H1 (cell line): ENCODE data around the gene PVR. TPM values are rescaled to one million over a fixed set of nuclear protein-coding genes. Genes with fewer than 3 reads are reported as not detected.

Source experiments
- CTCF ChIA-PET: fragments of 300-600 bp; sonication (Branson Sonifier 250); formaldehyde crosslinking; loops from one replicate; lab custom pipeline; 2021; ENCODE audit not compliant: partially characterized antibody; lab: Charles Lee
- POLR2A ChIA-PET: fragments of 300-600 bp; sonication (Branson Sonifier 250); formaldehyde crosslinking; loops from one replicate; lab custom pipeline; 2021; ENCODE audit warnings: inconsistent platforms; ENCODE audit not compliant: partially characterized antibody; lab: Charles Lee
- DNase-seq, 2 experiments: peaks; one replicate each; pipeline versions ENCODE4 v3.0.0 to v3.0.0-alpha.2; 2010 to 2022; ENCODE audit warnings: low spot score in 2 of 2, low read depth in 1 of 2, mixed read lengths in 1 of 2
- FAIRE-seq: peaks from 2 replicates; lab custom pipeline; 2011; peaks lifted over from hg19 to GRCh38; lab: Jason Lieb, UNC
- H2AFZ ChIP-seq: 2 replicates; pipeline ENCODE4 v1.8.1; 2012; ENCODE audit warnings: low read length, inconsistent platforms
- H2AK5ac ChIP-seq: 2 replicates; pipeline ENCODE4 v1.6.1; 2013; ENCODE audit warnings: low read depth, low read length
- H2BK120ac ChIP-seq: replicated peaks from 2 replicates; pipeline ENCODE3; 2013; ENCODE audit warnings: low read depth, low read length, inconsistent platforms
- H2BK12ac ChIP-seq: 2 replicates; pipeline ENCODE4 v1.6.1; 2013; ENCODE audit warnings: low read depth, low read length
- H2BK15ac ChIP-seq: 2 replicates; pipeline ENCODE4 v1.6.1; 2013; ENCODE audit warnings: low read length
- H2BK20ac ChIP-seq: 2 replicates; pipeline ENCODE4 v1.6.1; 2013; ENCODE audit warnings: low read length
- H2BK5ac ChIP-seq: 2 replicates; pipeline ENCODE4 v1.6.1; 2013; ENCODE audit warnings: low read depth, low read length
- H3K14ac ChIP-seq: 2 replicates; pipeline ENCODE4 v1.6.1; 2013; ENCODE audit warnings: inconsistent platforms; ENCODE audit not compliant: insufficient read length
- H3K18ac ChIP-seq: 2 replicates; pipeline ENCODE4 v1.6.1; 2013; ENCODE audit warnings: low read length; ENCODE audit errors: extremely low read depth
- H3K23ac ChIP-seq: 2 replicates; pipeline ENCODE4 v1.6.1; 2013; ENCODE audit warnings: inconsistent platforms; ENCODE audit not compliant: insufficient read length
- H3K23me2 ChIP-seq: 2 replicates; pipeline ENCODE4 v1.6.1; 2013; ENCODE audit warnings: low read depth, low read length
- H3K27ac ChIP-seq: 2 replicates; pipeline ENCODE4 v1.6.1; 2011; ENCODE audit warnings: low read depth, low read length, inconsistent platforms
- H3K27me3 ChIP-seq, 4 experiments: replicated peaks in 1 of 4; 1 replicate in 1 of 4; 2 replicates in 3 of 4; pipeline versions ENCODE4 v1.6.1 to v1.8.1; 2011 to 2013; ENCODE audit warnings: low read length in 3 of 4, mild to moderate bottlenecking in 3 of 4, inconsistent platforms in 2 of 4, mixed read lengths in 2 of 4, moderate library complexity in 1 of 4; ENCODE audit not compliant: control insufficient read depth in 3 of 4, insufficient read depth in 3 of 4; ENCODE audit errors: extremely low read depth in 1 of 4
- H3K36me3 ChIP-seq, 4 experiments: 2 replicates each; pipeline versions ENCODE4 v1.6.1 to v1.8.1; 2011 to 2013; ENCODE audit warnings: mild to moderate bottlenecking in 4 of 4, low read length in 3 of 4, moderate library complexity in 2 of 4, control low read depth in 1 of 4, inconsistent platforms in 1 of 4; ENCODE audit not compliant: insufficient read depth in 4 of 4, control insufficient read depth in 2 of 4
- H3K4ac ChIP-seq: replicated peaks from 2 replicates; pipeline ENCODE3; 2013; ENCODE audit warnings: low read length, low read depth, mixed read lengths, inconsistent platforms; ENCODE audit not compliant: insufficient read length
- H3K4me1 ChIP-seq, 4 experiments: replicated peaks in 1 of 4; 1 replicate in 1 of 4; 2 replicates in 3 of 4; pipeline versions ENCODE4 v1.6.1 to v1.8.1; 2011 to 2013; ENCODE audit warnings: low read length in 3 of 4, inconsistent platforms in 2 of 4, mixed read lengths in 1 of 4; ENCODE audit not compliant: insufficient read depth in 4 of 4, control insufficient read depth in 3 of 4
- H3K4me2 ChIP-seq, 2 experiments: 2 replicates each; pipeline versions ENCODE4 v1.6.1 to v1.8.1; 2011 to 2013; ENCODE audit warnings: low read depth in 2 of 2, low read length in 2 of 2, control low read depth in 1 of 2, inconsistent platforms in 1 of 2, mild to moderate bottlenecking in 1 of 2; ENCODE audit not compliant: insufficient read depth in 1 of 2
- H3K4me3 ChIP-seq, 4 experiments: fragments of 200-600, 300-600 bp in 1 of 4; sonication (generic), shearing (Covaris generic), sonication (Bioruptor Twin) in 1 of 4; 2 replicates each; pipeline versions ENCODE4 v1.5.1 to v1.8.1; 2011 to 2016; ENCODE audit warnings: low read length in 4 of 4, low read depth in 3 of 4, control low read depth in 2 of 4, inconsistent platforms in 2 of 4, mild to moderate bottlenecking in 2 of 4, mixed read lengths in 1 of 4, moderate library complexity in 1 of 4; ENCODE audit not compliant: insufficient read depth in 2 of 4; ENCODE audit errors: extremely low read depth in 1 of 4
- H3K56ac ChIP-seq: replicated peaks from 2 replicates; pipeline ENCODE3; 2013; ENCODE audit warnings: low read depth, mild to moderate bottlenecking, mixed read lengths, low read length, inconsistent platforms; ENCODE audit not compliant: insufficient read length
- H3K79me1 ChIP-seq: 2 replicates; pipeline ENCODE4 v1.6.1; 2013; ENCODE audit warnings: low read depth, low read length, control low read depth
- H3K79me2 ChIP-seq, 2 experiments: 2 replicates each; pipeline versions ENCODE4 v1.6.1 to v1.8.1; 2012 to 2013; ENCODE audit warnings: low read length in 2 of 2, mild to moderate bottlenecking in 2 of 2, inconsistent platforms in 1 of 2; ENCODE audit not compliant: insufficient read depth in 2 of 2, control insufficient read depth in 1 of 2
- H3K9ac ChIP-seq, 4 experiments: replicated peaks in 1 of 4; 1 replicate in 1 of 4; 2 replicates in 3 of 4; pipeline versions ENCODE4 v1.6.1 to v1.8.1; 2011 to 2013; ENCODE audit warnings: low read depth in 3 of 4, low read length in 3 of 4, control low read depth in 2 of 4, mild to moderate bottlenecking in 2 of 4, moderate library complexity in 2 of 4, inconsistent platforms in 1 of 4; ENCODE audit errors: extremely low read depth in 1 of 4
- H3K9me3 ChIP-seq, 2 experiments: 2 replicates each; pipeline versions ENCODE4 v1.6.1 to v1.8.1; 2012 to 2013; ENCODE audit warnings: mild to moderate bottlenecking in 2 of 2, moderate library complexity in 2 of 2, control low read depth in 1 of 2, inconsistent platforms in 1 of 2, low read depth in 1 of 2, low read length in 1 of 2, mixed read lengths in 1 of 2; ENCODE audit not compliant: insufficient read depth in 2 of 2
- H4K20me1 ChIP-seq, 2 experiments: replicated peaks in 1 of 2; 2 replicates each; pipeline versions ENCODE3 to v1.8.1; 2011 to 2013; ENCODE audit warnings: inconsistent platforms in 2 of 2, low read length in 2 of 2, mild to moderate bottlenecking in 1 of 2; ENCODE audit not compliant: insufficient read depth in 2 of 2, control insufficient read depth in 1 of 2
- H4K5ac ChIP-seq: 2 replicates; pipeline ENCODE4 v1.6.1; 2013; ENCODE audit warnings: low read length, low read depth, mixed read lengths, inconsistent platforms; ENCODE audit not compliant: insufficient read length
- H4K8ac ChIP-seq: 2 replicates; pipeline ENCODE4 v1.8.0; 2013; ENCODE audit warnings: mild to moderate bottlenecking, moderate library complexity, low read length, inconsistent platforms; ENCODE audit not compliant: insufficient read depth; ENCODE audit errors: extremely low read depth
- H4K91ac ChIP-seq: replicated peaks from 2 replicates; pipeline ENCODE3; 2013; ENCODE audit warnings: low read length, mixed read lengths, inconsistent platforms; ENCODE audit not compliant: insufficient read length
- BACH1 ChIP-seq: IDR thresholded peaks from 2 replicates; pipeline ENCODE4 v1.6.1; 2012; ENCODE audit warnings: low read length, improper control_type of control experiment
- FOSL1 ChIP-seq: IDR thresholded peaks from 2 replicates; pipeline ENCODE4 v1.6.1; 2011; ENCODE audit warnings: mild to moderate bottlenecking, low read depth, low read length, moderate library complexity; ENCODE audit not compliant: insufficient read depth
- PHF8 ChIP-seq: fragments of 200-600 bp; sonication (generic); conservative IDR thresholded peaks from 2 replicates; pipeline ENCODE4 v1.7.1; 2012; ENCODE audit warnings: low read depth, mild to moderate bottlenecking, inconsistent platforms, low read length, moderate library complexity
- POLR2A ChIP-seq, 2 experiments: IDR thresholded peaks; 1 replicate in 1 of 2; 2 replicates in 1 of 2; pipeline ENCODE4 v1.6.1; 2011; ENCODE audit warnings: low read depth in 2 of 2, low read length in 2 of 2, mild to moderate bottlenecking in 2 of 2; ENCODE audit errors: control extremely low read depth in 1 of 2
- POU5F1 ChIP-seq: IDR thresholded peaks from 2 replicates; pipeline ENCODE4 v1.6.1; 2011; ENCODE audit warnings: low read depth, mild to moderate bottlenecking, low read length, moderate library complexity
- RAD21 ChIP-seq, 2 experiments: IDR thresholded peaks in 1 of 2; conservative IDR thresholded peaks in 1 of 2; 2 replicates each; pipeline ENCODE4 v1.6.1; 2011; ENCODE audit warnings: low read depth in 2 of 2, low read length in 2 of 2, improper control_type of control experiment in 1 of 2, inconsistent platforms in 1 of 2, mild to moderate bottlenecking in 1 of 2, moderate library complexity in 1 of 2
- RBBP5 ChIP-seq: IDR thresholded peaks from 2 replicates; pipeline ENCODE4 v1.7.1; 2012; ENCODE audit warnings: low read depth, mild to moderate bottlenecking, inconsistent platforms, low read length, moderate library complexity, borderline replicate concordance
- RXRA ChIP-seq: IDR thresholded peaks from 2 replicates; pipeline ENCODE4 v1.6.1; 2011; ENCODE audit warnings: low read depth, mild to moderate bottlenecking, low read length, moderate library complexity; ENCODE audit not compliant: insufficient read depth
- SIN3A ChIP-seq, 2 experiments: IDR thresholded peaks in 1 of 2; conservative IDR thresholded peaks in 1 of 2; 2 replicates each; pipeline ENCODE4 v1.6.1; 2011 to 2012; ENCODE audit warnings: low read length in 2 of 2, improper control_type of control experiment in 1 of 2, low read depth in 1 of 2, mild to moderate bottlenecking in 1 of 2
- SIRT6 ChIP-seq: IDR thresholded peaks from one replicate; pipeline ENCODE4 v1.7.1; 2012; ENCODE audit warnings: low read length, inconsistent platforms
- SIX5 ChIP-seq: IDR thresholded peaks from 2 replicates; pipeline ENCODE4 v1.6.1; 2011; ENCODE audit warnings: mild to moderate bottlenecking, low read depth, low read length
- SP4 ChIP-seq: IDR thresholded peaks from 2 replicates; pipeline ENCODE4 v1.6.1; 2012; ENCODE audit warnings: low read length, inconsistent platforms
- TCF12 ChIP-seq: IDR thresholded peaks from 2 replicates; pipeline ENCODE4 v1.6.1; 2011; ENCODE audit warnings: low read depth, mild to moderate bottlenecking, low read length
- WGBS, 2 experiments: shearing (Covaris generic) in 1 of 2; methylation state at CpG; one replicate each; pipeline versions ENCODE4 v1.1.6 to v1.1.7; 2013 to 2015; ENCODE audit warnings: low lambda C conversion rate in 2 of 2, mixed read lengths in 2 of 2, inconsistent platforms in 1 of 2, low coverage in 1 of 2, missing lambda C conversion rate in 1 of 2; ENCODE audit not compliant: insufficient replicate concordance in 2 of 2, insufficient coverage in 1 of 2, insufficient read length in 1 of 2; ENCODE audit errors: extremely low coverage in 1 of 2, missing lambda C conversion rate in 1 of 2; 5-methylcytosine and 5-hydroxymethylcytosine counted together
- polyA plus RNA-seq, 7 experiments: library from polyadenylated mRNA; depleted of rRNA in 3 of 7; stranded (reverse) in 5 of 7; unstranded in 2 of 7; fragments of >200 nt in 5 of 7; fragments of 200-250 nt in 2 of 7; gene quantifications; 1 replicate in 5 of 7; 2 replicates in 1 of 7; 4 replicates in 1 of 7; pipeline versions ENCODE4 v1.2.1 to v1.2.3, GENCODE V29; 2011 to 2013; ENCODE audit warnings: missing spikeins in 2 of 7, mixed read lengths in 2 of 7
- total RNA-seq: library from RNA; stranded (reverse); fragmentation: NEBNext Ultra II Directional; extraction: Animal tissue kit (Norgen Biotek cat#: 25700); gene quantifications from 2 replicates; pipeline ENCODE4 v1.2.1, GENCODE V29; 2021
- TF ChIP-seq, protein P1 (sequence below): IDR thresholded peaks from 2 replicates; pipeline ENCODE4 v1.6.1; 2011; ENCODE audit warnings: low read length, improper control_type of control experiment

PVR gene
- total and polyA plus RNA-seq, 2 of the 8 experiments (the other 6 are each of a cell fraction or from before 2014, with no cell fraction given) = 13.3 to 14.8 TPM

DNA sequence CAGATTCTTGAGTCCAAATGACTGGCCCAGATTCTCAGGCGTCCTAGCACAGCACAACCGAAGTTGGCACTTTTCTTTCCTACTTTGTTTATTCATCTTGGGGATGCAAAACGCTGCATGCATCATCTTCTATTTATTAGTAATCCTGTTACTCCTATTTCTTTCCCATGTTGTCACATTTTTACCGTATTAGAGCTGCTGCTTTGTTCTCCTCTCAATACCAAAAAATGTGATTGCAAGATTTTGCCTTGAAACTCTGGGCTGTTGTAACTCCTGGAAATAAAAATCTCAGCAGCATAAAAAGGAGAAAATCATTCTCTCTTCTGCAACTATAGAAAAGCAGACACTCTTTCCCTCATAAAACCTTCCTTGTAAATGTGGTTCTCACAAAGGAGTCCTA, 43.2 kb upstream of the PVR start:
- no peak overlapping the region for H3K23ac ChIP-seq
- H3K14ac ChIP-seq = no peak overlapping the region
- H2BK20ac ChIP-seq = no peak overlapping the region
- H3K9ac ChIP-seq = no peak overlapping the region
- DNase-seq (no peak), FAIRE-seq (no peak)
- WGBS, 2 experiments = 80% methylated on average over 4 of the region's 4 CpGs; no CpG with 5 or more reads in 1 of the 2 experiments
- no peaks in the 10 kb centered on the region for H3K79me1 ChIP-seq
- no peak overlapping the region for H3K4me2 ChIP-seq
- no peak overlapping the region for H2BK12ac ChIP-seq
- no peak overlapping the region for H3K27ac ChIP-seq
- H3K4ac ChIP-seq = no peak overlapping the region
- H2AK5ac ChIP-seq = no peak overlapping the region
- ChIA-PET POLR2A (no interaction called here), CTCF (interaction anchor here (6.3 to 6.5 kb wide), 2 partner anchors 11 to 17 kb away, joined by 31 to 42 read pairs; partner anchors contain the start of gene IGSF23)
- H3K56ac ChIP-seq = no peak overlapping the region
- no peak overlapping the region for H3K4me3 ChIP-seq
- no peak overlapping the region for H4K5ac ChIP-seq
- H3K23me2 ChIP-seq = no peaks in the 10 kb centered on the region
- no peak overlapping the region for H2BK15ac ChIP-seq
- no peak overlapping the region for H4K8ac ChIP-seq
- H2BK5ac ChIP-seq = no peak overlapping the region
- peaks cover 2 to 5% (median 3%) of the 10 kb centered on the region in 4 experiments; a peak in 4 of 7 replicates for H3K4me1 ChIP-seq
- no peaks in the 10 kb centered on the region for H4K20me1 ChIP-seq
- H3K79me2 ChIP-seq = no peaks in the 10 kb centered on the region
- H3K9me3 ChIP-seq = no peaks in the 10 kb centered on the region
- H3K36me3 ChIP-seq = no peaks in the 10 kb centered on the region
- H2BK120ac ChIP-seq = no peak overlapping the region
- H3K18ac ChIP-seq = no peak overlapping the region
- H3K27me3 ChIP-seq = no peaks in the 10 kb centered on the region
- H2AFZ ChIP-seq = no peak overlapping the region
- no peak for TF ChIP-seq POLR2A (IDR thresholded peaks at IDR 0.05; ENCODE audit: control extremely low read depth in 1 of 2, low read depth in 2 of 2, low read length in 2 of 2)
- TF ChIP-seq FOSL1 = no peak
- TF ChIP-seq, protein P1, sequence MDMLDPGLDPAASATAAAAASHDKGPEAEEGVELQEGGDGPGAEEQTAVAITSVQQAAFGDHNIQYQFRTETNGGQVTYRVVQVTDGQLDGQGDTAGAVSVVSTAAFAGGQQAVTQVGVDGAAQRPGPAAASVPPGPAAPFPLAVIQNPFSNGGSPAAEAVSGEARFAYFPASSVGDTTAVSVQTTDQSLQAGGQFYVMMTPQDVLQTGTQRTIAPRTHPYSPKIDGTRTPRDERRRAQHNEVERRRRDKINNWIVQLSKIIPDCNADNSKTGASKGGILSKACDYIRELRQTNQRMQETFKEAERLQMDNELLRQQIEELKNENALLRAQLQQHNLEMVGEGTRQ = no peak
- no peak for TF ChIP-seq SIX5
- TF ChIP-seq RAD21 (IDR thresholded peaks at IDR 0.05 in 1 of 2, conservative IDR thresholded peaks at IDR 0.05 in 1 of 2; ENCODE audit: low read depth in 2 of 2, low read length in 2 of 2) = no peak
- no peak for TF ChIP-seq TCF12
- TF ChIP-seq SIN3A (conservative IDR thresholded peaks at IDR 0.05 in 1 of 2, IDR thresholded peaks at IDR 0.05 in 1 of 2; ENCODE audit: low read depth in 1 of 2, low read length in 2 of 2) = no peak
- TF ChIP-seq PHF8 = no peak
- no peak for TF ChIP-seq BACH1
- no peak for TF ChIP-seq POU5F1
- no peak for TF ChIP-seq RBBP5
- TF ChIP-seq SIRT6 = no peak
- TF ChIP-seq RXRA = no peak
- TF ChIP-seq SP4 = no peak
- H4K91ac ChIP-seq = no peak overlapping the region
